Spleen (tissue), 11 donors: ENCODE data around the gene ANXA2. TPM values are rescaled to one million over a fixed set of nuclear protein-coding genes. Genes with fewer than 3 reads are reported as not detected.
"Not testable (repeated sequence)": the region's sequence is repeated elsewhere in the genome, so short reads cannot be mapped to it uniquely, and the experiment has no call there.

Experiments
- DNase-seq: peaks from one replicate; pipeline ENCODE4 v3.0.0-alpha.2; 2020
- H3K27ac ChIP-seq, 8 donors: fragments of 200-600 bp; sonication (generic) in 7 of 8; 1 replicate in 4 of 8; 2 replicates in 4 of 8; pipeline versions ENCODE4 v1.5.0 to v1.8.0; 2016 to 2021; ENCODE audit warnings: inconsistent platforms in 4 of 8, mild to moderate bottlenecking in 4 of 8, moderate library complexity in 1 of 8
- H3K27me3 ChIP-seq, 7 donors: fragments of 200-600 bp; sonication (generic) in 6 of 7; replicated peaks in 1 of 7; 1 replicate in 4 of 7; 2 replicates in 3 of 7; pipeline versions ENCODE4 v1.5.0 to v1.8.0; 2016 to 2021; ENCODE audit warnings: inconsistent platforms in 3 of 7, mild to moderate bottlenecking in 1 of 7
- H3K36me3 ChIP-seq, 6 donors: fragments of 200-600 bp; sonication (generic) in 5 of 6; 1 replicate in 4 of 6; 2 replicates in 2 of 6; pipeline versions ENCODE4 v1.5.0 to v1.8.0; 2016 to 2021; ENCODE audit warnings: inconsistent platforms in 2 of 6
- H3K4me1 ChIP-seq, 6 donors: fragments of 200-600 bp; sonication (generic) in 5 of 6; 1 replicate in 3 of 6; 2 replicates in 3 of 6; pipeline versions ENCODE4 v1.5.0 to v1.8.0; 2016 to 2021; ENCODE audit warnings: inconsistent platforms in 3 of 6
- H3K4me3 ChIP-seq, 8 donors: fragments of 200-600 bp; sonication (generic) in 7 of 8; 1 replicate in 4 of 8; 2 replicates in 4 of 8; pipeline versions ENCODE4 v1.5.0 to v1.8.0; 2016 to 2021; ENCODE audit warnings: inconsistent platforms in 4 of 8, mild to moderate bottlenecking in 4 of 8, moderate library complexity in 2 of 8
- H3K9me3 ChIP-seq, 8 donors: fragments of 200-600 bp; sonication (generic) in 7 of 8; 1 replicate in 4 of 8; 2 replicates in 4 of 8; pipeline versions ENCODE4 v1.5.0 to v1.8.0; 2016 to 2021; ENCODE audit warnings: inconsistent platforms in 4 of 8
- CTCF ChIP-seq, 11 experiments: fragments of 200-600 bp in 7 of 11; fragments of 450-650 bp in 4 of 11; sonication (generic) in 4 of 11; IDR thresholded peaks in 8 of 11; conservative IDR thresholded peaks in 3 of 11; 1 replicate in 7 of 11; 2 replicates in 4 of 11; pipeline versions ENCODE4 v1.4.0 to v1.8.0; 2016 to 2021; ENCODE audit warnings: antibody characterized with exemption in 11 of 11, inconsistent platforms in 4 of 11, mild to moderate bottlenecking in 1 of 11
- POLR2A ChIP-seq, 3 donors: fragments of 450-650 bp; IDR thresholded peaks; one replicate each; pipeline ENCODE4 v1.5.1; 2017; ENCODE audit warnings: antibody characterized with exemption in 3 of 3, mild to moderate bottlenecking in 1 of 3
- POLR2AphosphoS5 ChIP-seq, 3 donors: sonication (generic); formaldehyde crosslinking; IDR thresholded peaks; one replicate each; pipeline ENCODE4 v1.5.1; 2017; ENCODE audit warnings: antibody characterized with exemption in 3 of 3
- whole genome bisulfite sequencing, 5 donors: extraction: QIAGEN DNeasy Blood & Tissue Kit in 3 of 5; methylation state at CpG; one replicate each; pipeline versions ENCODE4 v1.1.5 to v1.1.7; 2013 to 2018; 5-methylcytosine and 5-hydroxymethylcytosine counted together
- intact Hi-C: fragments of 100-400 bp; cut with DNase I; formaldehyde crosslinking; loops from one replicate; pipeline ENCODE4 v1.15.0; 2023; ENCODE audit warnings: low total_unique reads
- polyA plus RNA-seq, 3 donors: library from polyadenylated mRNA; stranded (reverse); fragments of 200-250 nt; gene quantifications; one replicate each; pipeline ENCODE4 v1.2.1, GENCODE V29; 2013
- total RNA-seq, 7 donors: library from RNA; depleted of rRNA in 3 of 7; stranded (reverse); fragments of >200 nt in 3 of 7; fragmentation: NEBNext Ultra II Directional in 4 of 7; extraction: Animal tissue kit (Norgen Biotek cat#: 25700) in 4 of 7; gene quantifications; one replicate each; pipeline versions ENCODE4 v1.1.0 to v1.2.1, GENCODE V29; 2016 to 2021
- donor health status: healthy with polysubstance abuse.
- donor health status: DM: no; HTN: no; CAD: no; lungs with moderate emphysema.
- donor health status: DM: no; HTN: no; CAD: no.
- donor health status: Bipolar disorder and iron deficiency.
- donor health status: healthy.
- donor health status: DM: no; HTN: no; CAD: no.
- donor health status: DM: yes; HTN: yes; CAD: no.

Gene ANXA2
- total and polyA plus RNA-seq, 10 donors, result 163 to 437 (median 337) TPM

GRCh38 chr15:60338810-60339209, 59.0 kb downstream of the ANXA2 start:
- TF ChIP-seq POLR2AphosphoS5 (IDR thresholded peaks at IDR 0.05) (no peak), CTCF (IDR thresholded peaks at IDR 0.05 in 8 of 11, conservative IDR thresholded peaks at IDR 0.05 in 3 of 11) (no peak), POLR2A (IDR thresholded peaks at IDR 0.05) (no peak)
- Histone ChIP-seq H3K4me3 (no peak overlapping the region), H3K27me3 (no peaks in the 10 kb centered on the region), H3K27ac (no peak overlapping the region), H3K4me1 (no peaks in the 10 kb centered on the region), H3K9me3 (no peaks in the 10 kb centered on the region), H3K36me3 (no peaks in the 10 kb centered on the region)
- intact Hi-C loops, result no loop called here
- no peak for DNase-seq
- WGBS, 5 donors, result 70 to 79% (median 77%) methylated on average over 3 of the region's 3 CpGs

GRCh38 chr15:60337076-60337475, 60.7 kb downstream of the ANXA2 start:
- no peaks in the 10 kb centered on the region for H3K36me3 ChIP-seq
- H3K4me1 ChIP-seq, result no peaks in the 10 kb centered on the region
- H3K27ac ChIP-seq, result no peak overlapping the region
- TF ChIP-seq CTCF (IDR thresholded peaks at IDR 0.05 in 8 of 11, conservative IDR thresholded peaks at IDR 0.05 in 3 of 11) (no peak), POLR2AphosphoS5 (IDR thresholded peaks at IDR 0.05) (no peak), POLR2A (IDR thresholded peaks at IDR 0.05) (no peak)
- 80 to 88% (median 85%) methylated on average over 4 of the region's 4 CpGs for WGBS, 5 donors
- H3K27me3 ChIP-seq, result no peaks in the 10 kb centered on the region
- H3K4me3 ChIP-seq, result no peak overlapping the region
- no peaks in the 10 kb centered on the region for H3K9me3 ChIP-seq
- DNase-seq, result no peak
- intact Hi-C loops, result no loop called here

GRCh38 chr15:60335296-60335695, 62.5 kb downstream of the ANXA2 start:
- H3K27ac ChIP-seq, DNase-seq, H3K9me3 ChIP-seq, H3K27me3 ChIP-seq, H3K4me3 ChIP-seq, H3K4me1 ChIP-seq, H3K36me3 ChIP-seq, intact Hi-C loops: not testable (repeated sequence)
- 81 to 87% (median 86%) methylated on average over 4 of the region's 4 CpGs for WGBS, 5 donors

GRCh38 chr15:60328852-60329443, 68.8 kb downstream of the ANXA2 start:
- WGBS, 5 donors, result 19 to 22% (median 21%) methylated on average over 7 of the region's 7 CpGs
- peaks cover 0 to 9% (median 2%) of the 10 kb centered on the region in 6 donors for H3K4me1 ChIP-seq
- no peak overlapping the region for H3K4me3 ChIP-seq
- H3K36me3 ChIP-seq, result no peaks in the 10 kb centered on the region
- intact Hi-C loops, result loop anchor here (5.0 to 10.0 kb wide), 2 partner anchors 412 to 604 kb away; no protein-coding TSS in a partner anchor
- TF ChIP-seq CTCF (IDR thresholded peaks at IDR 0.05 in 8 of 11, conservative IDR thresholded peaks at IDR 0.05 in 3 of 11) (peak in 9 of 11 experiments; percentile 16 to 71 (median 55)), POLR2A (IDR thresholded peaks at IDR 0.05) (no peak)
- H3K9me3 ChIP-seq, result no peaks in the 10 kb centered on the region
- peaks cover 0 to 53% (median 18%) of the 10 kb centered on the region in 7 donors for H3K27me3 ChIP-seq
- DNase-seq, result no peak
- no peak overlapping the region for H3K27ac ChIP-seq
